Gastroesophageal sphincter (tissue), 3 donors: ENCODE data around the gene ACTL7A.

Experiments
- CTCF ChIP-seq, 4 experiments: fragments of 200-600 bp in 2 of 4; fragments of 450-650 bp in 2 of 4; sonication (generic) in 1 of 4; IDR thresholded peaks; one replicate each; pipeline ENCODE4 v1.5.1; 2017 to 2019; ENCODE audit warnings: antibody characterized with exemption in 4 of 4, mild to moderate bottlenecking in 2 of 4, moderate library complexity in 2 of 4
- EP300 ChIP-seq: sonication (generic); formaldehyde crosslinking; IDR thresholded peaks from one replicate; pipeline ENCODE4 v1.6.1; 2017; ENCODE audit warnings: antibody characterized with exemption, mild to moderate bottlenecking
- POLR2A ChIP-seq, 2 donors: fragments of 450-650 bp; IDR thresholded peaks; one replicate each; pipeline ENCODE4 v1.6.1; 2017; ENCODE audit warnings: antibody characterized with exemption in 2 of 2, mild to moderate bottlenecking in 2 of 2, moderate library complexity in 1 of 2
- POLR2AphosphoS5 ChIP-seq: sonication (generic); formaldehyde crosslinking; IDR thresholded peaks from one replicate; pipeline ENCODE4 v1.6.1; 2017; ENCODE audit warnings: antibody characterized with exemption

GRCh38 chr9:108885643-108886348 lies 23.7 kb downstream of the ACTL7A start:
- no peak for TF ChIP-seq CTCF (IDR thresholded peaks at IDR 0.05)
- no peak for TF ChIP-seq EP300
- no peak for TF ChIP-seq POLR2A (IDR thresholded peaks at IDR 0.05)
- TF ChIP-seq POLR2AphosphoS5, result no peak
